ENCODE results near the gene C1orf174.
A peak's percentile ranks its signal among the peaks of the same experiment; 100 is the strongest.

C1orf174 gene

GRCh38 chr1:3912809-3913685 is 13.0 kb upstream of the C1orf174 start:
- no peak overlapping the region for H3K27ac ChIP-seq (ENCODE audit: low read length)
- TF ChIP-seq EZH2 (optimal IDR thresholded peaks at IDR 0.05; ENCODE audit: low read depth, low read length) (no peak), EZH2phosphoT487 (IDR thresholded peaks at IDR 0.05; ENCODE audit: low read length) (no peak), CTCF (IDR thresholded peaks at IDR 0.05; ENCODE audit: low read length) (no peak)
- H3K4me2 ChIP-seq (ENCODE audit: low read depth, low read length) = no peak overlapping the region
- no peaks in the 10 kb centered on the region for H3K9me3 ChIP-seq (replicated peaks; ENCODE audit: insufficient read depth, low read length)
- H3F3A ChIP-seq (ENCODE audit: insufficient read depth, low read length) = no peaks in the 10 kb centered on the region
- peaks cover 16% of the 10 kb centered on the region for H3K27me3 ChIP-seq (replicated peaks; ENCODE audit: insufficient read depth, low read length)
- no peak overlapping the region for H3K9ac ChIP-seq (ENCODE audit: low read length)
- H3K9me2 ChIP-seq (replicated peaks; ENCODE audit: insufficient read depth, low read length) = no peaks in the 10 kb centered on the region
- H4K20me1 ChIP-seq (ENCODE audit: insufficient read depth, low read length) = no peaks in the 10 kb centered on the region
- H3K36me3 ChIP-seq (replicated peaks; ENCODE audit: insufficient read depth, low read length) = no peaks in the 10 kb centered on the region
- no peak for DNase-seq
- H3K4me1 ChIP-seq (ENCODE audit: low read length) = no peaks in the 10 kb centered on the region
- H2AFZ ChIP-seq (ENCODE audit: low read length) = no peak overlapping the region
- no peak overlapping the region for H3K4me3 ChIP-seq (ENCODE audit: low read length)
- H3K79me2 ChIP-seq (ENCODE audit: low read length) = no peaks in the 10 kb centered on the region

- Histone ChIP-seq H3K27me3 (replicated peaks; ENCODE audit: insufficient read depth, low read length) (peaks cover 12% of the 10 kb centered on the region), H3K36me3 (replicated peaks; ENCODE audit: insufficient read depth, low read length) (no peaks in the 10 kb centered on the region), H3K79me2 (ENCODE audit: low read length) (no peaks in the 10 kb centered on the region), H3K4me3 (ENCODE audit: low read length) (no peak overlapping the region), H3K4me1 (ENCODE audit: low read length) (no peaks in the 10 kb centered on the region), H3K9me2 (replicated peaks; ENCODE audit: insufficient read depth, low read length) (no peaks in the 10 kb centered on the region), H3F3A (ENCODE audit: insufficient read depth, low read length) (no peaks in the 10 kb centered on the region), H3K9ac (ENCODE audit: low read length) (no peak overlapping the region), H3K4me2 (ENCODE audit: low read depth, low read length) (no peak overlapping the region), H4K20me1 (ENCODE audit: insufficient read depth, low read length) (no peaks in the 10 kb centered on the region), H2AFZ (ENCODE audit: low read length) (no peak overlapping the region), H3K27ac (ENCODE audit: low read length) (no peak overlapping the region), H3K9me3 (replicated peaks; ENCODE audit: insufficient read depth, low read length) (no peaks in the 10 kb centered on the region)
- DNase-seq = no peak
- TF ChIP-seq EZH2phosphoT487 (IDR thresholded peaks at IDR 0.05; ENCODE audit: low read length) (no peak), EZH2 (optimal IDR thresholded peaks at IDR 0.05; ENCODE audit: low read depth, low read length) (no peak), CTCF (IDR thresholded peaks at IDR 0.05; ENCODE audit: low read length) (no peak)
These were observed 12.1 kb upstream of the C1orf174 start for GRCh38 chr1:3911981-3912808.

- H3K27ac ChIP-seq (ENCODE audit: low read length) = no peak overlapping the region
- TF ChIP-seq EZH2 (optimal IDR thresholded peaks at IDR 0.05; ENCODE audit: low read depth, low read length) = no peak
- TF ChIP-seq EZH2phosphoT487 (IDR thresholded peaks at IDR 0.05; ENCODE audit: low read length) = no peak
- TF ChIP-seq CTCF (IDR thresholded peaks at IDR 0.05; ENCODE audit: low read length) = peak; percentile 71
- H3K9me2 ChIP-seq (replicated peaks; ENCODE audit: insufficient read depth, low read length) = no peaks in the 10 kb centered on the region
- no peaks in the 10 kb centered on the region for H3K36me3 ChIP-seq (replicated peaks; ENCODE audit: insufficient read depth, low read length)
- H4K20me1 ChIP-seq (ENCODE audit: insufficient read depth, low read length) = no peaks in the 10 kb centered on the region
- H3K79me2 ChIP-seq (ENCODE audit: low read length) = no peaks in the 10 kb centered on the region
- no peak overlapping the region for H3K9ac ChIP-seq (ENCODE audit: low read length)
- peak overlapping the region; percentile 3; the same call in 1 of the 2 replicates for H3K4me2 ChIP-seq (ENCODE audit: low read depth, low read length)
- H3K27me3 ChIP-seq (replicated peaks; ENCODE audit: insufficient read depth, low read length) = peaks cover 6% of the 10 kb centered on the region; the same call in 1 of the 2 replicates
- H3K4me1 ChIP-seq (ENCODE audit: low read length) = no peaks in the 10 kb centered on the region
- H3K4me3 ChIP-seq (ENCODE audit: low read length) = no peak overlapping the region
- H3F3A ChIP-seq (ENCODE audit: insufficient read depth, low read length) = no peaks in the 10 kb centered on the region
- no peak overlapping the region for H2AFZ ChIP-seq (ENCODE audit: low read length)
- DNase-seq = peak; percentile 47
- H3K9me3 ChIP-seq (replicated peaks; ENCODE audit: insufficient read depth, low read length) = no peaks in the 10 kb centered on the region
These were observed 11.1 kb upstream of the C1orf174 start for GRCh38 chr1:3910857-3911845.

All from MM.1S (cell line).